Activated T-cell treated with anti-CD3 and anti-CD28 coated beads for 4 hours (primary cell): ENCODE results near the gene OR7C1.
"Not testable (repeated sequence)": the region's sequence is repeated elsewhere in the genome, so short reads cannot be mapped to it uniquely, and the experiment has no call there.

Source experiments
- DNase-seq: peaks from one replicate; pipeline ENCODE4 v3.0.0-alpha.2; 2020

OR7C1 gene

DNA sequence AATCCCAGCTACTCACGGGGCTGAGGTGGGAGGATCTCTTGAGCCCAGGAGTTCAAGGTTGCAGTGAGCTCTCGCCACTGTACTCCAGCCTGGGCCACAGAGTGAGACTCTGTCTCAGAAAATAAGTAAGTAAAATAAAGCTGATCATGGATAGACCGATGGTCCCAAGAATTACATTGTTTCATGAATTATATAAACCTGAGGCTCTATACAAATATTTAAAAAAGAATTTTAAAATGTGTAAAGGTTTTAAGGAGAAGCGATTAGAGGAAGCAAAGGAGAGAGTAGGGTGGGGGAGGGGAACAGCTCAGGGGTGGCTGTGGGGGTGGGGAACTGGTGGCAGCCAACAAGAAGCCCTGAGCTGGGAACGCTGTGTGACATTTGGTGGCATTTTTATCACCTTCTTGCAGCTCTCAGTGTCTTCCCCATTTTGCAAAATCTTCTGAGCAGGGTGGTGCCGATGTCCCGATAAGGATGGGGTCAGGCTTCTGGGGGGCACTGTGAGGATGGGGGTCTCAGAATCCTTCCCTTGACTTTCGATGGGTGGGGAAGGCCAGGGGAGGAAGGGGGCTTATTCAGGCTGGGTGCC is 51.5 kb downstream of the OR7C1 start:
- DNase-seq, result not testable (repeated sequence)

DNA sequence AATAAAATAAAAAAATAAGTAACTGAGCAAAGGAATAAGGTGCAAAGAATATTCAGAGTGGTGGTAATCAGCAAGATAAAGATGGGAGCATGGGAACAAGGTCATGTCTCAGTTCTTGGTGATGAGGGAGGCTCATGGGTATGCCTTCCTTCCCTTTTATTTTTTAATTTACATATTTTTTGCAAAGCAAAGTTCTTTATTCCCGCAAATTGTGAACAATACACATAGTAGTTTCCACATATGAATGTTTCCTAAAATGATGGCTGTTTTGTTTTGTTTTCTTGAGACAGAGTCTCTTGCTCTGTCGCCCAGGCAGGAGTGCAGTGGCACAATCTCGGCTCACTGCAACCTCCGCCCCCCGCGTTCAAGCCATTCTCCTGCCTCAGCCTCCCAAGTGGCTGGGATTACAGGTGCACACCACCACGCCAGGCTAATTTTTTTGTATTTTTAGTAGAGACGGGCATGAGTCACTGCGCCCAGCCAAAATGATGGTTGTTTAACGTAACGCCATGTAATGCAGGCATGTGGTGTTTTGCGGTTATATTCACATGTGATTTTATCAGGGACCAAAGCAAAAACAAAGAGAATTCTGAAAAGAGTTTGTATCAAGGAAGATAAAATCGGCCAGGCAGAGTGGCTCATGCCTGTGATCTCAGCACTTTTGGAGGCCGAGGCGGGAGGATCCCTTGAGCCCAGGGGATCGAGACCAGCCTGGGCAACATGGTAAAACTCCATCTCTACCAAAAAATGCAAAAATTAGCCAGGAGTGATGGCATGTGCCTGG is 52.2 kb downstream of the OR7C1 start:
- no peak for DNase-seq

DNA sequence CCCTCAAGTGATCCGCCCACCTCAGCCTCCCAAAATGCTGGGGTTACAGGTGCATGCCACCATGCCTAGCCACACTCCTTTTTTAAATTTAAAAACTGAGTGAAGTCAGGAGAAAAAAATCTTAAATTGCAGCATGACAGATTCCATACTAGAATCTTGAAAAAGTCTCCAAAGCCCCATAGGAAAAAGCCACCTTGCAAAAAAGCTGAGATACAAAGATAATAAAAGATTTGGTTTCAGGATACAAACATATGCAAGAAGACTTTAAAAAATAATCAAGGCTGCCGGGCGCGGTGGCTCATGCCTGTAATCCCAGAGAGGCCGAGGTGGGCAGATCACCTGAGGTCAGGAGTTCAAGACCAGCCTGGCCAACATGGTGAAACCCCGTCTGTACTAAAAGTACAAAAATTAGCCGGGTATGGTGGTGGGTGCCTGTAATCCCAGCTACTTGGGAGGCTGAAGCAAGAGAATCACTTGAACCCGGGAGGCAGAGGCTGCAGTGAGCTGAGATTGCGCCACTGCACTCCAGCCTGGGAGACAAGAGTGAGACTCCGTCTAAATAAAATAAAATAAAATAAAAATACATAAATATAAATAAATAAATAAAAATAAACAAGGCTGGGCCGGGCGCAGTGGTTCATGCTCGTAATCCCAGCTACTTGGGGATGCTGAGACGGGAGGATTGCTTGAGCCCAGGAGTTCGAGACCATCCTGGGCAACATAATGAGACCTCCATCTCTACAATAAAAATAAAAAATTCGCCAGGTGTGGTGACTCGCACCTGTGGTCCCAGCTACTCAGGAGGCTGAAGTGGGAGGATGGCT is 53.1 kb downstream of the OR7C1 start:
- not testable (repeated sequence) for DNase-seq

GRCh38 chr19:14780622-14781225 is 54.3 kb downstream of the OR7C1 start:
- not testable (repeated sequence) for DNase-seq

DNA sequence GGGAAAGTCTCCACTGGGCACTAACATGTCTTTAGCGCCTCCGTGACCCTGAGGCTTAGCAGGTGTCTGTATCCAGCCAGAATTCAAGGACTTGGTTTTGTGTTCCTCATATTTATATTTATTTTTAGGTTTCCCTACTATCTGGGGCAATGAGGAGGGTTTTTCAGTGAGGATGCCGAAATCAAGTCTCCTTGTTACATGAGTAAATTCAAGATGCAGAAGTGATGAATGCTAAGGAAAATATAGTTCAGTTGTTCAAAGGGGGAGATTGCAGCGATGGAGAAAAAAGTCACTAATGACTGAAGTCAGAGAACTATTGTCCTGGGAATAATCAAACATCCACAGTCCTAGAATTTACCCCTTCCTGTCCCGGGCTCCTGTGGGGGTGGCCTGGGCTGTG is 55.8 kb downstream of the OR7C1 start:
- DNase-seq, result no peak

DNA sequence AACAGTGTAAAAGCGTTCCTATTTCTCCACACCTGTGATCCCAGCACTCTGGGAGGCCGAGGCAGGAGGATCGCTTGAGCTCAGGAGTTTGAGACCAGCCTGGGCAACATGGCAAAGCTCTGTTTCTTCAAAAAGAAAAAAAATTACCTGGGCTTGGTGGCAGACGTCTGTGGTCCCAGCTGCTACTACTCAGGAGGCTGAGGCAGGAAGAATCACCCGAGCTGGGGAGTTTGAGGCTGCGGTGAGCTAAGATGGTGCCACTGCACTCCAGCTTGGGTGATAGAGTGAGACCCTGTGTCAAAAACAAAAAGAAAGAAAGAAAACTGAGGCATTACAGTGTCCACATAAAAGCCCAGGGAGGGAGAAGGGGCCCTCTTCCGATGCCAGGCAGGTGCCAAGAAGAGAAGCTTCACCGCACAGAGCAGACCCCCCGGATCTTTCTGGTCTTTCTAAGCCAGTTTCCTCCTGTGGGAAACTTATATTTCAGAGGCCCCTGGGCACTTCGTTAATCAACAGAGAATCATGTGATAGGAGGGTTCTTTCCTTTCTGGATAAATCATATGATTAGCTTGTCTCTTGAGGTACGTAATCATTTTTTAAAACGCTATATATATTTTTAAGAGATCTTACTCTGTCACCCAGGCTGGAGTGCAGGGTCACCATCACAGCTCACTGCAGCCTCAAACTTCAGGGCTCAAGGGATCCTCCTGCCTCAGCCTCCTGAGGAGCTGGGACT is 56.7 kb downstream of the OR7C1 start, which contains the start of gene ADGRE2:
TSS of gene ADGRE2 (minus strand) at position 451 of the 736 bp plus-strand sequence. CDS start 1,804 bp downstream, outside the sequence.
- DNase-seq, result not testable (repeated sequence)

- DNase-seq, result not testable (repeated sequence)
Measured at GRCh38 chr19:14777645-14778044, 57.3 kb downstream of the OR7C1 start.

GRCh38 chr19:14775869-14776586 is 59.0 kb downstream of the OR7C1 start:
- no peak for DNase-seq

DNA sequence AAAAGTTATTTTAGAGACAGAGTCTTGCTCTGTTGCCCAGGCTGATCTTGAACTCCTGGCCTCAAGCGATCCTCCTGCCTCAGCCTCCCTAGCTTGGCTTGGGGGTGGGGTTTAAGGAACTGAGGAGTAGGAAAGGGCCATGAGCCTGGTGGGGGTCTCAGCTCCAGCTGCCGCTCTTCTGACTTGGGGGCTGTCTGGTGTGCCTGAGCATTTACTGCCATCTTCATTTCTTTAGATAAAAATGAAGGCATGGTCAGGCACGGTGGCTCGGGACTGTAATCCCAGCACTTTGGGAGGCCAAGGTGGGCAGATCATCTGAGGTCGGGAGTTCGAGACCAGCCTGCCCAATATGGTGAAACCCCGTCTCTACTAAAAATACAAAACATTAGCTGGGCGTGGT is 59.7 kb downstream of the OR7C1 start:
- DNase-seq, result not testable (repeated sequence)

GRCh38 chr19:14774373-14774772 is 60.6 kb downstream of the OR7C1 start:
- DNase-seq, result no peak

DNA sequence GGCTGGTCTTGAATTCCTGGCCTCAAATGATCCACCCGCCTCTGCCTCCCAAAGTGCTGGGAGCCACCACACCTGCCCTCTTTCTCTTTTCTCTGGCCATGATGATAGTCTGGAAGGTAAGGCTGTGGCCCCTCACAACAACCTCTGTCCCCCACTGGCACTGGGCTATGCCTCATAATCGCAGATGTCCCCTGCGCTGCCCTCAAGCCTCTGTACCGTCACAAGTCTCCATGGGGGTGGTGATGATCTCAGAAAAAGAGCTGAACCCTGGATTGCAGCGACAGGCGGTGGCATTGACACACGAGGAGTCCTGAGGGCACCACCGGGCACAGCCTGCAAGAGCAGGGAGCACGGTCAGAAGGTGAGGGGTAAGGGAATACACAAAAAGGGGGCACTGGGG is 61.3 kb downstream of the OR7C1 start:
- not testable (repeated sequence) for DNase-seq

DNA sequence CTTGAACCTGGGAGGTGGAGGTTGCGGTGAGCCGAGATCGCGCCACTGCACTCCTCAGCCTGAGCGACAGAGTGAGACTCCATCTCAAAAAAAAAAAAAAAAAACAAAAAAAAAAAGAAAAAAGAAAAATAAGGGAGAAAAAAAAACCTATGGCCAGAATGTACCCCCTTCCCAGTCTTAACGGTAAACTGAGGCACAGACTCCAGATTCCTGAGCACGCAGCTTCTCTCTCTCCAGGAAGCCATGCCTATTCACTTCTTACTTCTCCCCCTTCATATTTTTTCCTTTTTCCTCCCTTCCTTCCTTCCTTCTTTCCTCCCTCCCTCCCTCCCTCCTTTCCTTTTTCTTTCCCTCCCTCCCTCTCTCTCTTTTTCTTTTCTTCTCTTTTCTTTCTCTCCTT is 62.0 kb downstream of the OR7C1 start:
- DNase-seq, result no peak

DNA sequence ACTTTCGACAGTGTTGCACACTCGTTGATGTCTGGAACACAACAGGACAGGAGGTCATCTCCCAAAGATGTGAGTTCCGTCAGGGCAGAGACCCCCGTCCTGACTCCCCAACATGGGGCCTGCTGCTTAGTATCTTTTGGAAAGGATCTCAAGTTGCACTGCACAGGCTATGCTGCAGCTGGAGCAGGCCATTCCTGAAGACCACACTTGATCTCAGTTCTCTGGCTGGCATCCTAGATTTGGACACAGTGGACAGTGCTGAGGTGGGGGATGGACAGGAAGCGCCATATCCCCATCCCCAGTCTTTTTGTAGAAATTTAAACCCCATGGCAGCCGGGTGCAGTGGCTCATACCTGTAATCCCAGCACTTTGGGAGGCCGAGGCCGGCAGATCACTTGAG is 62.5 kb downstream of the OR7C1 start:
- no peak for DNase-seq

DNA sequence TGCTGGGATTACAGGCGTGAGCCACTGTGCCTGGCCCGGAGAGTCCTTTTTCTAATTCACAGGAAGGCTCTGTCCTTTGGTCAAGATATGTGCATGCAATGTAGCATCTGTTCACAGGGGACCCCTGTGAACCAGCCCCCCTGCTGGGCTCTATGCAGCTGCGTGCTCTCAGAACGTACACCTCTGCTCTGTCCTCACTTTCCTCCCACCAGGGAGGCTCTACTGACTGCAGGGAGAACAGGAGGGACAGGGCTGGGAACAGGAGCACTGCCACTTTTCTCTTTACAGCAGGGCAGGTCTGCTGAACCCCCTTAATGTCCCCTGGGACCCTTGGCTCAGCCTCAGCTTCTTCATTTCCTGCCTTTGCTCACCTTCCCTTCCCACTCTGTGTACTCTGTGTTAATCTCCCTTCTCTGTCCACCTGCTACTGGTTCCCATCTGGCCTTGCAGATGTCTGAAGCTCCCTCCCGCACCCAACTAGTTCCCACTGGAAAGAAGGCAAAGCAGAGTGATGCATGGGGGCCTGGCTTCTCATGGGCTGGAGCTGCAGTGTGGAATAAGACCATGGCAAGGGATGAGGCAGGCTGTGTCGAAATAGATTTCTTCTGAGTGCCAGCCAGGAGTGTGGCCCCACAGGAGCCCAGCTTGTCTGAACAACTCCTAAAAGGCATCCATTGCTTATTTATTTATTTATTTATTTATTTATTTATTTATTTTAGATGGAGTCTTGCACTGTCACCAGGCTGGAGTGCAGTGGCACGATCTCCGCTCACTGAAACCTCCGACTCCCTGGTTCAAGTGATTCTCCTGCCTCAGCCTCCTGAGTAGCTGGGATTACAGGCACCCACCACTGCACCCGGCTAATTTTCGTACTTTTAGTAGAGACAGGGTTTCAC is 63.8 kb downstream of the OR7C1 start:
- no peak for DNase-seq

- no peak for DNase-seq
Measured at GRCh38 chr19:14770136-14770535, 64.8 kb downstream of the OR7C1 start.

DNA sequence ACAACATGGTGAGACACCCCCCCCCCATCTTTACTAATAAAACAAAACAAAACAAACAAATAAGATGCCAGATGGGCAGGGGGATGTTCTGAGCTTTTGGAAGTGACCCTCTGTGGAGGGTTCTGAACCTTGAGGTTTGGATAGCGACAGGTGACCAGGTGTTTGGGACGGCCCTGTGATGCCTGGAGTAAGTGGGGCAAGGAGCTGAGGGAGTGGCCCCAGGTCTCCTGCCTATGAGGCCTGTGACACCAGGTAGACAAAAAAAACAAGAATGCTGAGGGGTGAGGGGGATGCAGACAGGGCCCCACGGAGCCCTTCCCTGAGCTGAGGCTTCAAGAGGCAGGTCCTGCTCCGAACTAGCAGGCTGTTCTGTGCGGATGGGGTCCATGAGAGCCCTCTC is 65.8 kb downstream of the OR7C1 start:
- DNase-seq, result no peak

DNA sequence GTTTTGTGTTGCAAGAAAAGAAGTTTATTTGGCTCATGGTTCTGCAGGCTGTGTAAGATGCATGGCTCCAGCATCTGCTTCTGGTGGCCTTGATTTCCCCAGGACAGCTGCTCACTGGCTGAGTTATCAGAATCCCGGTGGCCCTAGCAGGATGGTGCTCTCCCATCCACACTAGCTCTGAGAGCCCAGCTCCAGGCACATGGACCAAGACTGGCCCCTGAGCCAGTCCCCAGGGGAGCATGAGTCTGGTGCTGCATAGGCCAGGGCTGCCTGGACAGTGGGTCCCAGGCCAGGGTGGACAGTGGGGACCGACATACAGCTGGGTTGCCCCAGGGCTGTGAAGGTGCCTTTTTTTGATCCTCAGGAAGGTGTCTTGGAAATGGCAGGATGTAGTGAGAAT is 67.0 kb downstream of the OR7C1 start:
- DNase-seq, result no peak

DNA sequence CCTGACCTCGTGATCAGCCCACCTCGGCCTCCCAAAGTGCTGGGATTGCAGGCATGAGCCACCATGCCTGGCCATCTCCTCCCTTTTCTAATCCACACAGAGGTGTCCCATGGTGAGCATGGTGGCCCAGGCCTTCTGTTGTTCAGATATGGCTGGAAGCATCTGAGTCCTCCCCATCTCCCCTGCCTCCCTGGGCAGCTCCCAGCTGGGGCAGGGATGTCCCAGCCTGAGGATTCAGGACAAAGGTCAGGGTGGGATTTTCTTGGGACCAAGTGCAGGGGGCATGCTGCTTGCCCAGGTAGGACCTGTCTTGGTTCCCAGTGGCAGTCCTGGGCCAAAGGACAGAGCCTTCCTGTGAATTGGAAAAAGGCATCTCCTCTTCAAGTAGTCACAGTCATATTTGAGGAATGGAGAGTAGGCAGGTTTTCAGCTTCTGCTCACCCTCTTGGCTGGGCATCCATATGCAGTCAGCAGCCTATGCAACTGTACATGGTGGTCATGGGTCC is 67.5 kb downstream of the OR7C1 start:
- no peak for DNase-seq

DNA sequence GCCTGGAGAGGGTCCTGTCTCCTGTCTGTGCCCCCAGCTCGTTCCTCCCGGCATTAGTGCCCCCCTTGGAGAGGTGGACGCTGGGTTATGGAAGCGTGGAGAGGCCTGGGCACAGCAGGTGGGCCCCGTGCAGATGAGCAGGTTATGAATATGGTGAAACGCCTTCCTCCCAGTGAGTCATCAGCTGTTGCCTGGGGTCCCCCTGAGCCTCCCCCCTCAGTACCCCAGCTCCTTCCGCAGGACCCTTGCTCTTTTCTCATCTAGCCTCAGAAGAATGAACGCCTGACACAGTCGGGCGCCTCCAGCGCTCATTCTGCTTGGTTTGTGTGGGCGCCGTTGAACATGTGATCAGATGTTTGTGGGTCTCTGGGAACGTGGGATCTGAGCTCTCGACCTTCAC is 69.1 kb downstream of the OR7C1 start:
- DNase-seq, result not testable (repeated sequence)

GRCh38 chr19:14765403-14765802 is 69.6 kb downstream of the OR7C1 start:
- not testable (repeated sequence) for DNase-seq
